IPS-20b (cell line): ENCODE measurements around the gene DSCAML1.

Source experiments
- H3K27ac ChIP-seq: one replicate; pipeline ENCODE4 v1.5.1; 2013; ENCODE audit warnings: low read length
- H3K27me3 ChIP-seq: 2 replicates; pipeline ENCODE4 v1.6.1; 2013; ENCODE audit warnings: mild to moderate bottlenecking, low read length, inconsistent platforms; ENCODE audit not compliant: insufficient read depth
- H3K36me3 ChIP-seq: 2 replicates; pipeline ENCODE4 v1.6.1; 2013; ENCODE audit warnings: low read depth, mild to moderate bottlenecking, inconsistent platforms, low read length, moderate library complexity; ENCODE audit not compliant: insufficient read depth
- H3K4me1 ChIP-seq: 2 replicates; pipeline ENCODE4 v1.6.1; 2013; ENCODE audit warnings: mild to moderate bottlenecking, control low read depth, inconsistent platforms, low read length, moderate library complexity; ENCODE audit not compliant: insufficient read depth
- H3K4me3 ChIP-seq: 2 replicates; pipeline ENCODE4 v1.5.1; 2013; ENCODE audit warnings: mild to moderate bottlenecking, low read length, inconsistent platforms
- H3K9ac ChIP-seq: 2 replicates; pipeline ENCODE4 v1.6.1; 2013; ENCODE audit warnings: low read depth, mild to moderate bottlenecking, inconsistent platforms, low read length, moderate library complexity
- H3K9me3 ChIP-seq: 2 replicates; pipeline ENCODE4 v1.6.1; 2013; ENCODE audit warnings: mild to moderate bottlenecking, low read depth, low read length, inconsistent platforms; ENCODE audit not compliant: insufficient read depth

Gene DSCAML1

GRCh38 chr11:117479372-117479771 lies 317.6 kb downstream of the DSCAML1 start:
- Histone ChIP-seq H3K4me3 (no peak overlapping the region), H3K27me3 (peaks cover 4% of the 10 kb centered on the region; the same call in 1 of the 2 replicates), H3K36me3 (no peaks in the 10 kb centered on the region), H3K27ac (no peak overlapping the region), H3K9ac (no peak overlapping the region), H3K4me1 (peaks cover 6% of the 10 kb centered on the region; the same call in 1 of the 2 replicates), H3K9me3 (no peaks in the 10 kb centered on the region)

GRCh38 chr11:117478926-117479325 lies 318.1 kb downstream of the DSCAML1 start:
- H3K27me3 ChIP-seq = peaks cover 4% of the 10 kb centered on the region; the same call in 1 of the 2 replicates
- H3K9me3 ChIP-seq = no peaks in the 10 kb centered on the region
- no peaks in the 10 kb centered on the region for H3K36me3 ChIP-seq
- H3K4me1 ChIP-seq = peaks cover 7% of the 10 kb centered on the region; the same call in 1 of the 2 replicates
- H3K27ac ChIP-seq = no peak overlapping the region
- H3K9ac ChIP-seq = no peak overlapping the region
- H3K4me3 ChIP-seq = no peak overlapping the region

- Histone ChIP-seq H3K4me3 (no peak overlapping the region), H3K27me3 (peaks cover 4% of the 10 kb centered on the region; the same call in 1 of the 2 replicates), H3K9me3 (no peaks in the 10 kb centered on the region), H3K27ac (no peak overlapping the region), H3K9ac (no peak overlapping the region), H3K36me3 (no peaks in the 10 kb centered on the region), H3K4me1 (peaks cover 10% of the 10 kb centered on the region; the same call in 1 of the 2 replicates)
Observed at GRCh38 chr11:117478126-117478860, 318.7 kb downstream of the DSCAML1 start.

- Histone ChIP-seq H3K9me3 (no peaks in the 10 kb centered on the region), H3K27me3 (peaks cover 4% of the 10 kb centered on the region; the same call in 1 of the 2 replicates), H3K36me3 (no peaks in the 10 kb centered on the region), H3K4me1 (peaks cover 12% of the 10 kb centered on the region; the same call in 1 of the 2 replicates), H3K4me3 (no peak overlapping the region), H3K27ac (no peak overlapping the region), H3K9ac (no peak overlapping the region)
Observed at GRCh38 chr11:117477721-117478120, 319.3 kb downstream of the DSCAML1 start.

- Histone ChIP-seq H3K4me3 (no peak overlapping the region), H3K4me1 (peaks cover 12% of the 10 kb centered on the region; the same call in 1 of the 2 replicates), H3K9ac (no peak overlapping the region), H3K27me3 (peaks cover 4% of the 10 kb centered on the region; the same call in 1 of the 2 replicates), H3K36me3 (no peaks in the 10 kb centered on the region), H3K27ac (no peak overlapping the region), H3K9me3 (no peaks in the 10 kb centered on the region)
Observed at GRCh38 chr11:117476531-117477142, 320.4 kb downstream of the DSCAML1 start.

GRCh38 chr11:117475716-117476530 lies 321.1 kb downstream of the DSCAML1 start:
- Histone ChIP-seq H3K36me3 (no peaks in the 10 kb centered on the region), H3K4me1 (peaks cover 12% of the 10 kb centered on the region; the same call in 1 of the 2 replicates), H3K4me3 (no peak overlapping the region), H3K9ac (no peak overlapping the region), H3K27ac (no peak overlapping the region), H3K9me3 (no peaks in the 10 kb centered on the region), H3K27me3 (peaks cover 4% of the 10 kb centered on the region; the same call in 1 of the 2 replicates)

- H3K4me3 ChIP-seq = no peak overlapping the region
- H3K4me1 ChIP-seq = peaks cover 12% of the 10 kb centered on the region; the same call in 1 of the 2 replicates
- H3K27ac ChIP-seq = no peak overlapping the region
- peaks cover 4% of the 10 kb centered on the region; the same call in 1 of the 2 replicates for H3K27me3 ChIP-seq
- no peak overlapping the region for H3K9ac ChIP-seq
- no peaks in the 10 kb centered on the region for H3K9me3 ChIP-seq
- H3K36me3 ChIP-seq = no peaks in the 10 kb centered on the region
Observed at GRCh38 chr11:117473481-117474091, 323.4 kb downstream of the DSCAML1 start.

- peaks cover 12% of the 10 kb centered on the region; the same call in 1 of the 2 replicates for H3K4me1 ChIP-seq
- no peaks in the 10 kb centered on the region for H3K9me3 ChIP-seq
- no peak overlapping the region for H3K27ac ChIP-seq
- no peaks in the 10 kb centered on the region for H3K36me3 ChIP-seq
- no peak overlapping the region for H3K4me3 ChIP-seq
- H3K9ac ChIP-seq = no peak overlapping the region
- peaks cover 4% of the 10 kb centered on the region; the same call in 1 of the 2 replicates for H3K27me3 ChIP-seq
Observed at GRCh38 chr11:117471776-117472175, 325.2 kb downstream of the DSCAML1 start.

GRCh38 chr11:117470576-117470975 lies 326.4 kb downstream of the DSCAML1 start:
- Histone ChIP-seq H3K36me3 (no peaks in the 10 kb centered on the region), H3K4me1 (peaks cover 10% of the 10 kb centered on the region; the same call in 1 of the 2 replicates), H3K27me3 (peaks cover 4% of the 10 kb centered on the region; the same call in 1 of the 2 replicates), H3K27ac (no peak overlapping the region), H3K9ac (no peak overlapping the region), H3K9me3 (no peaks in the 10 kb centered on the region), H3K4me3 (no peak overlapping the region)

GRCh38 chr11:117468888-117469287 lies 328.1 kb downstream of the DSCAML1 start:
- H3K27me3 ChIP-seq = no peaks in the 10 kb centered on the region

GRCh38 chr11:117467770-117468169 lies 329.2 kb downstream of the DSCAML1 start:
- peaks cover under 1% of the 10 kb centered on the region; the same call in 1 of the 2 replicates for H3K4me1 ChIP-seq
- H3K27ac ChIP-seq = no peak overlapping the region
- H3K9me3 ChIP-seq = no peaks in the 10 kb centered on the region
- no peaks in the 10 kb centered on the region for H3K27me3 ChIP-seq
- no peak overlapping the region for H3K4me3 ChIP-seq
- H3K36me3 ChIP-seq = no peaks in the 10 kb centered on the region
- no peak overlapping the region for H3K9ac ChIP-seq

More at GRCh38 chr11:117468888-117469287, 328.1 kb downstream of the DSCAML1 start:
- peaks cover 9% of the 10 kb centered on the region; the same call in 1 of the 2 replicates for H3K4me1 ChIP-seq
- no peaks in the 10 kb centered on the region for H3K36me3 ChIP-seq
- H3K9ac ChIP-seq = no peak overlapping the region
- H3K9me3 ChIP-seq = no peaks in the 10 kb centered on the region
- no peak overlapping the region for H3K27ac ChIP-seq
- H3K4me3 ChIP-seq = no peak overlapping the region
